GM12801 (cell line): ENCODE data around the gene P3R3URF.

Experiments used
- CTCF ChIP-seq: IDR thresholded peaks from one replicate; pipeline ENCODE4 v1.5.1; 2011; ENCODE audit warnings: control low read depth; ENCODE audit not compliant: insufficient read length; ENCODE audit errors: extremely low read depth

The P3R3URF gene

GRCh38 chr1:46184920-46185658 lies 8.8 kb upstream of the P3R3URF start:
- no peak for TF ChIP-seq CTCF

- TF ChIP-seq CTCF: no peak
Observed at GRCh38 chr1:46183926-46184557, 7.8 kb upstream of the P3R3URF start.

GRCh38 chr1:46183079-46183847 lies 7.0 kb upstream of the P3R3URF start:
- no peak for TF ChIP-seq CTCF

- TF ChIP-seq CTCF: no peak
Observed at GRCh38 chr1:46181343-46182260, 5.3 kb upstream of the P3R3URF start.

- no peak for TF ChIP-seq CTCF
Observed at GRCh38 chr1:46180082-46180616, 3.9 kb upstream of the P3R3URF start.

GRCh38 chr1:46179138-46180081 lies 3.1 kb upstream of the P3R3URF start:
- peak; percentile 6 for TF ChIP-seq CTCF
